Sigmoid colon (tissue), 7 donors: ENCODE results near the gene ACSL1. TPM values are rescaled to one million over a fixed set of nuclear protein-coding genes. Genes with fewer than 3 reads are reported as not detected.

Experiments used
- DNase-seq: peaks from one replicate; pipeline ENCODE4 v3.0.0-alpha.2; 2019
- H3K27ac ChIP-seq, 4 donors: fragments of 200-600 bp; sonication (generic); one replicate each; pipeline ENCODE4 v1.5.1; 2016 to 2019; ENCODE audit warnings: mild to moderate bottlenecking in 1 of 4
- H3K27me3 ChIP-seq, 3 donors: fragments of 200-600 bp; sonication (generic); one replicate each; pipeline ENCODE4 v1.5.1; 2019; ENCODE audit warnings: mild to moderate bottlenecking in 1 of 3
- H3K36me3 ChIP-seq, 4 donors: fragments of 200-600 bp; sonication (generic); one replicate each; pipeline ENCODE4 v1.5.1; 2016 to 2019
- H3K4me1 ChIP-seq, 4 donors: fragments of 200-600 bp; sonication (generic); one replicate each; pipeline ENCODE4 v1.5.1; 2017 to 2019
- H3K4me3 ChIP-seq, 4 donors: fragments of 200-600 bp; sonication (generic); one replicate each; pipeline ENCODE4 v1.5.1; 2017 to 2019; ENCODE audit warnings: mild to moderate bottlenecking in 2 of 4, moderate library complexity in 1 of 4
- H3K9me3 ChIP-seq, 4 donors: fragments of 200-600 bp in 3 of 4; sonication (generic) in 3 of 4; one replicate each; pipeline versions ENCODE4 v1.5.1 to v1.6.1; 2013 to 2019
- EP300 ChIP-seq, 4 donors: sonication (generic); formaldehyde crosslinking; IDR thresholded peaks; one replicate each; pipeline ENCODE4 v1.6.1; 2017; ENCODE audit warnings: antibody characterized with exemption in 4 of 4
- POLR2A ChIP-seq, 2 donors: fragments of 450-650 bp; IDR thresholded peaks; one replicate each; pipeline ENCODE4 v1.6.1; 2016; ENCODE audit warnings: antibody characterized with exemption in 2 of 2, mild to moderate bottlenecking in 2 of 2, moderate library complexity in 2 of 2
- POLR2AphosphoS5 ChIP-seq, 4 donors: sonication (generic); formaldehyde crosslinking; IDR thresholded peaks; one replicate each; pipeline ENCODE4 v1.6.1; 2017; ENCODE audit warnings: antibody characterized with exemption in 4 of 4
- WGBS, 2 donors: extraction: QIAGEN DNeasy Blood & Tissue Kit; methylation state at CpG; one replicate each; pipeline ENCODE4 v1.1.7; 2013; 5-methylcytosine and 5-hydroxymethylcytosine counted together
- intact Hi-C: fragments of 100-400 bp; cut with DNase I; formaldehyde crosslinking; loops from one replicate; pipeline ENCODE4 v1.15.1; 2023
- polyA plus RNA-seq, 3 donors: library from polyadenylated mRNA; stranded (reverse); fragments of 200-250 nt; gene quantifications; one replicate each; pipeline ENCODE4 v1.2.3, GENCODE V29; 2013
- total RNA-seq, 4 donors: library from RNA; depleted of rRNA; stranded (reverse); fragments of >200 nt; gene quantifications; one replicate each; pipeline ENCODE4 v1.1.0, GENCODE V29; 2016
- TF ChIP-seq, protein P1 (sequence below), 4 experiments: fragments of 450-650 bp in 3 of 4; fragments of 200-600 bp in 1 of 4; IDR thresholded peaks; one replicate each; pipeline ENCODE4 v1.5.1; 2016 to 2019; ENCODE audit warnings: antibody characterized with exemption in 4 of 4, mild to moderate bottlenecking in 3 of 4, moderate library complexity in 2 of 4
- donor health status: healthy with polysubstance abuse.
- donor health status: Bipolar disorder and iron deficiency.
- donor health status: healthy.

The ACSL1 gene
- total and polyA plus RNA-seq, 7 donors, result 31.7 to 121 (median 57.1) TPM

- peaks cover 0 to 84% (median 11%) of the 10 kb centered on the region in 4 donors for H3K36me3 ChIP-seq
These were observed 49.8 kb downstream of the ACSL1 start for GRCh38 chr4:184775854-184776555.

DNA sequence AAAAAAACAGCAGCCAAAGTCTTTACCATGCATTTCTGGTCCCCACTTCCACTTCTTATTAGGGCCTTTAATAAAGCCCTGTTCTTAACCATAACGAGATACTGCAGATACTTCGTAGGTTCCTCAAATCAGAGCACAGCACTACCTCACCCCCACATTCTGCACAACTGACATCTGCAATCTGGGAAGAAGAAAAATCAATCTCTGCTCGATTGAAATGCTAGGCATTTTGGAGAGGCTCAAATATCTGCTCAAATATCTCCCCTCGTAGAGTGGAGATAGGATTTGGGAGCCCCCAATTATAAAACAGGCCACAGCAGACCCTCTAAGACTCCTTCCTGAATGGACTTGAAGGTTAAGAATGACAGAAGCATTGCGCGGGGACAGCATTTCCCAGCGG lies 51.6 kb downstream of the ACSL1 start:
- no peak overlapping the region for H3K4me3 ChIP-seq
- no peaks in the 10 kb centered on the region for H3K9me3 ChIP-seq
- H3K27me3 ChIP-seq, result no peaks in the 10 kb centered on the region
- TF ChIP-seq, protein P1, sequence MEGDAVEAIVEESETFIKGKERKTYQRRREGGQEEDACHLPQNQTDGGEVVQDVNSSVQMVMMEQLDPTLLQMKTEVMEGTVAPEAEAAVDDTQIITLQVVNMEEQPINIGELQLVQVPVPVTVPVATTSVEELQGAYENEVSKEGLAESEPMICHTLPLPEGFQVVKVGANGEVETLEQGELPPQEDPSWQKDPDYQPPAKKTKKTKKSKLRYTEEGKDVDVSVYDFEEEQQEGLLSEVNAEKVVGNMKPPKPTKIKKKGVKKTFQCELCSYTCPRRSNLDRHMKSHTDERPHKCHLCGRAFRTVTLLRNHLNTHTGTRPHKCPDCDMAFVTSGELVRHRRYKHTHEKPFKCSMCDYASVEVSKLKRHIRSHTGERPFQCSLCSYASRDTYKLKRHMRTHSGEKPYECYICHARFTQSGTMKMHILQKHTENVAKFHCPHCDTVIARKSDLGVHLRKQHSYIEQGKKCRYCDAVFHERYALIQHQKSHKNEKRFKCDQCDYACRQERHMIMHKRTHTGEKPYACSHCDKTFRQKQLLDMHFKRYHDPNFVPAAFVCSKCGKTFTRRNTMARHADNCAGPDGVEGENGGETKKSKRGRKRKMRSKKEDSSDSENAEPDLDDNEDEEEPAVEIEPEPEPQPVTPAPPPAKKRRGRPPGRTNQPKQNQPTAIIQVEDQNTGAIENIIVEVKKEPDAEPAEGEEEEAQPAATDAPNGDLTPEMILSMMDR (IDR thresholded peaks at IDR 0.05), result no peak
- TF ChIP-seq POLR2A (IDR thresholded peaks at IDR 0.05), result no peak
- no peak for TF ChIP-seq EP300 (IDR thresholded peaks at IDR 0.05)
- no peak for TF ChIP-seq POLR2AphosphoS5 (IDR thresholded peaks at IDR 0.05)
- H3K4me1 ChIP-seq, result no peaks in the 10 kb centered on the region
- WGBS, 2 donors, result 96% methylated on average over 7 of the region's 7 CpGs
- no peak for DNase-seq
- H3K27ac ChIP-seq, result no peak overlapping the region
- intact Hi-C loops, result no loop called here
- H3K36me3 ChIP-seq, result peaks cover 0 to 84% (median 14%) of the 10 kb centered on the region in 4 donors

More at GRCh38 chr4:184775854-184776555, 49.8 kb downstream of the ACSL1 start:
- Histone ChIP-seq H3K4me1 (no peaks in the 10 kb centered on the region), H3K4me3 (no peak overlapping the region), H3K27me3 (no peaks in the 10 kb centered on the region), H3K27ac (no peak overlapping the region), H3K9me3 (no peaks in the 10 kb centered on the region)
- no peak for DNase-seq
- 93 to 95% methylated on average over 13 of the region's 13 CpGs for WGBS, 2 donors
- intact Hi-C loops, result no loop called here
- TF ChIP-seq EP300 (IDR thresholded peaks at IDR 0.05) (no peak), POLR2AphosphoS5 (IDR thresholded peaks at IDR 0.05) (no peak), POLR2A (IDR thresholded peaks at IDR 0.05) (no peak)
- TF ChIP-seq, protein P1 (IDR thresholded peaks at IDR 0.05), result no peak

DNA sequence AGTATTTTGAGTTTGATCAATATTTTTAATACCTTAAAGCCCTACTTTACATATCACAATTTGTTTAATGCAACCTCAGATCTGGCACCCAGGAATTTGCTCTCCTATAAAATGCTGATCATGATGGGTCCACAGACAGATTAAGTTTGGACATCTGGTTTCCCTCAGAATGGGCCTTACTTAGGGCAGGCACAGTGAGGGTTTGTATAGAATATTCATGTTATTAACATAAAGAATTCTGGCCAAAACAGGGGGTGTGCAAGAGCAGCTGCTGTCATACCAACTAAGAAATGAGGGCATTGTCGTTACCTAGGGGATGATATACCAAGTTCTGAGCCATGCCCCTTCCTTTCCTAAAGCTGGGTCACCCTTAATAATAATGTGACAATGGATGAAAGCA lies 54.4 kb downstream of the ACSL1 start:
- Histone ChIP-seq H3K27me3 (no peaks in the 10 kb centered on the region), H3K9me3 (no peaks in the 10 kb centered on the region), H3K4me1 (no peaks in the 10 kb centered on the region), H3K4me3 (no peak overlapping the region), H3K27ac (no peak overlapping the region), H3K36me3 (peaks cover 9 to 82% (median 24%) of the 10 kb centered on the region in 4 donors)
- 92 to 95% methylated on average over 1 of the region's 1 CpG for WGBS, 2 donors
- TF ChIP-seq, protein P1 (IDR thresholded peaks at IDR 0.05), result no peak
- TF ChIP-seq POLR2A (IDR thresholded peaks at IDR 0.05) (no peak), POLR2AphosphoS5 (IDR thresholded peaks at IDR 0.05) (no peak), EP300 (IDR thresholded peaks at IDR 0.05) (no peak)
- intact Hi-C loops, result no loop called here
- DNase-seq, result no peak

DNA sequence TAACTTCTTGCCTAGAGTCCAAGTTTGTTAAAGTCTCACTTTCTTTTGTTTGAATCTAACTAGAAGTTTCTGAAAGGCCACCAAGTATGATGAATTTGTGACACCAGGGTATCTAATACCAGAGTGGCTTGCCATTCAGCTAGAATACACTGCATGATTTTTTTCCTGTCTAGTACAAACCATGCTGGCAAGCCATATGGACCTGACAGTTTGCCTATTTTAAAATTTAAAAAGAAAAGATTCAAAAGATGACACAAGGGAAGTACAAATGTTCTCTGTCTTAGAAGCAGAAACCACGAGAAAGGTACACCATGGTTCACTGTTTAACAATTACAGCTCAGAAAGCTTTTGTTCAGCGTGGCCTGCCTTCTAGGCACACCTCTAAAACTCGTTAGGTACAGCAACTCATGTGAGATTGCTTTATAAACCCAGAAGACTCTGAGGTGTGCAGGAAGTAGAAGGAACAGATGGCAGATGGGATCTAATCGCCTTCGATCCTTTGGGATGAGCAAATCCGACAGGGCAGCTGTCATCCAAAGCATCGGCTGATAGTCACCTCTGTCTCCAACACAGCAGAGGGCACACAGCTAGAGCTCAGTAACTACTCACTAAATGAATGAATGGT lies 56.5 kb downstream of the ACSL1 start:
- whole genome bisulfite sequencing, 2 donors, result 83 to 87% methylated on average over 7 of the region's 7 CpGs
- H3K9me3 ChIP-seq, result no peaks in the 10 kb centered on the region
- peaks cover 19 to 85% (median 32%) of the 10 kb centered on the region in 4 donors for H3K36me3 ChIP-seq
- TF ChIP-seq POLR2A (IDR thresholded peaks at IDR 0.05), result no peak
- TF ChIP-seq POLR2AphosphoS5 (IDR thresholded peaks at IDR 0.05), result no peak
- TF ChIP-seq, protein P1 (IDR thresholded peaks at IDR 0.05), result no peak
- no peak for TF ChIP-seq EP300 (IDR thresholded peaks at IDR 0.05)
- no peak for DNase-seq
- intact Hi-C loops, result no loop called here
- H3K4me1 ChIP-seq, result no peaks in the 10 kb centered on the region
- H3K27ac ChIP-seq, result no peak overlapping the region
- no peak overlapping the region for H3K4me3 ChIP-seq
- H3K27me3 ChIP-seq, result no peaks in the 10 kb centered on the region
